DMS114 treated with DMSO at 0.1 percent for 48 hours (cell line): Measurements from ENCODE around the gene FXR1.
"Not testable (repeated sequence)": the region's sequence is repeated elsewhere in the genome, so short reads cannot be mapped to it uniquely, and the experiment has no call there.

Experiments
- DNase-seq: peaks from one replicate; lab custom pipeline; 2025; ENCODE audit not compliant: unreplicated experiment; lab: John Stamatoyannopoulos, UW

FXR1 gene

DNA sequence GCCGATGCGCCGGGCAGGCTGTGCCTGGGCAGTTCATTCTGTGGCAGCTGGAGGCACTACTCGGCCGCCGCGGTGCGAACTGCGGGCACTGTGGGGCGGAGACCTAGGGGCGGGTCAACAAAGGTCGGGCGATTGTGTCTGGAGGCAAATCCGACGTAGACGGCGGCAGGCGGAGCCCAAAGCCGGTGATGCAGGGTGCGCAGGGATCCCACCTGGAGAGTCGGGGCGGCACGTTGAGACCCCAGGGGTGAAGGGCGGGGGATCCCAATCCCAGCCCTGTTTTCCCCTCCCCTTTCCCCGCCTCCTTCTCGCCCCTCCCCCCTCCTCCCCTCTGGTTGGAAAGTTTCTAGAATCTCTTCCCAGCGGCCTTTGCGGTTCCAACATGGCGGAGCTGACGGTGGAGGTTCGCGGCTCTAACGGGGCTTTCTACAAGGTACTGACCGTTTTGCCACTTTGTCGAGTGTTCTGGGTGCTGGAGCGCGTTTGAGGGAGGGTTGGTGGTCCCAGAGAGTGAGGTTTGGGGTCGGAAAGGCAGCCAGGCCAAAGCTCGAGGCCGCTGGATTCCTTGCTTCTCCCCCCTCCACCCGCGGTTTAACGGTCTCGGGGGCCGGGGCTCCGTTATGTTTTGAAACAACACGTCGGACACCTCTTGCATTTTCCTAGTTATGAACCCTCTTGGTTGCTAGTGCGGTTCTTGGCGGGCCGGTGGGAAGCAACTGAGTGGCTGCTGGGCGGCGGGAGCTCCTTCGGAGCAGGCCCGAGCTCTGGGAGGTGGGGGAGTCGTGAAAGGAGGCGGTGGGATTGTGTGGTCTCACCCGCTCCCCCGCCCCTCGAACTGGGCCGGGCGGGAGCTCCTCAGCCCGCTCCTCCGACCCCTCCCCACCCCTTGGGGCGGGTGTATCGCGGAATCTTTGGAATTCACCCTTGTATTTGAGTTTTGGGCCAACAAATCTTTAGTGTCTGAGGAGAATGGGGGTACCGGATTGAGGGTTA is at the start of gene FXR1:
Gene FXR1 (plus strand): TSS at position 367 of the 993 bp plus-strand sequence. CDS start 16 bp downstream, at position 383.
- peak; percentile 70 for DNase-seq

DNA sequence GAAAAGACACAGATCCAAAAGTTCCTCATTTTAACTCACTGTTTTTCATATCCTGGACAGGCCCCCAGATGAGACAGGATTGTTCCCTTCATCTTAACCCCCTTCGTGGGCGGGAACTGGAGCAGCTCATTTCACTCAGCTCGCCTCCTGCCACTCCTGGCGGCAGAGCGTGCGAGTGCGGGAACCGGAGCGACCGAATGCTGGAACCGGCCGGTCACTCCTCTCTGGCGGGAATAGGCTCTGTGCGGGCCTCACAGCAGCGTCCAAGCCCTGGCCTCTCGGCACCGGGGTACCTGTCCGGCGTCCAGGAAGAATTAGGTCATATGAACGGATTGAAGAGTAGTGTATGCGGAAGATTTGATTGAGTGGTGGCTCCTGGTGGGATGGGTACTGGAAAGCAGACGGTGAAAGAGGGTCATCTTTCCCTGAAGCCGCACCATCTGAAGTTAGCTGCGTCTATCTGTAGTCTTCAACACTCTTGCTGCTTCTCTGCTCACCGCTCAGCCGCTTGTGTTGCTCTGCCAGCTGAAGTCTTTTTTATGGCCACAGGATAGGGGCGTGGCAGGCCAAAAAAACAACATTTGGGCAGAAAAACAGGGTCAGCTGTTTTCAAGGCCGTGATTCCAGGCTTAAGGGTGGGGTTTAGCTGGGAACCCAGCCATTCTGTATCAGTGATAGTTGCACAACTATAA is 42.3 kb upstream of the FXR1 start:
- no peak for DNase-seq

DNA sequence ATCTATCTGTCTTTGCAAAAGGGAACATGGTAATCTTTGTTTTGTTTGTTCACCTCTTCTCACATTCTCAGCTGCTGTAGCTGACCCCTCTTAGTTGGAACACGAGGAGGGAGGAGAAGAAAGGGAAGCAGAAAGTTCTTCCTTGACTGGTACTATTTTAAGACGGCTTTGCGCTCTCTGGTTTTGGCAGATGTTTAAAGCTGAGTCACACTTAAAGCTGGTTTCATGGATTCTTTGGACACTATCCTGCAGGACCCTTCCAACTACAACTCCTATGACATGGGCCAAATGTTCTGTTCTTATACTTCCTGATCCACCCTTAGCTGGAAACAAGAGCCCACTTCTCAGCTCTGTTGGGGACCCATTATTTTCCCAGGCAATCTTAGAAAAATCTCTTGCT is 40.6 kb upstream of the FXR1 start:
- DNase-seq = no peak

DNA sequence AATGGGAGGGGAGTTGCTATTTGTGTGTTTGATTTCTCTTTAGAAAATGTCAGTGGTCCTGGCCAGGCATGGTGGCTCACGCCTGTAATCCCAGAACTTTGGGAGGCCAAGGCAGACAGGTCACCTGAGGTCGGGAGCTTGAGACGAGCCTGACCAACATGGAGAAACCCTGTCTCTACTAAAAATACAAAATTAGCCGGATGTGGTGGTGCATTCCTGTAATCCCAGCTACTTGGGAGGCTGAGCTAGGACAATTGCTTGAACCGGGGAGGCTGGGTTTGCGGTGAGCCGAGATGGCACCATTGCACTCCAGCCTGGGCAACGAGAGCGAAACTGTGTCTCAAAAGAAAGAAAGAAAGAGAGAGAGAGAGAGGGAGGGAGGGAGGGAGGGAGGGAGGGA is 40.0 kb upstream of the FXR1 start:
- DNase-seq = not testable (repeated sequence)

DNA sequence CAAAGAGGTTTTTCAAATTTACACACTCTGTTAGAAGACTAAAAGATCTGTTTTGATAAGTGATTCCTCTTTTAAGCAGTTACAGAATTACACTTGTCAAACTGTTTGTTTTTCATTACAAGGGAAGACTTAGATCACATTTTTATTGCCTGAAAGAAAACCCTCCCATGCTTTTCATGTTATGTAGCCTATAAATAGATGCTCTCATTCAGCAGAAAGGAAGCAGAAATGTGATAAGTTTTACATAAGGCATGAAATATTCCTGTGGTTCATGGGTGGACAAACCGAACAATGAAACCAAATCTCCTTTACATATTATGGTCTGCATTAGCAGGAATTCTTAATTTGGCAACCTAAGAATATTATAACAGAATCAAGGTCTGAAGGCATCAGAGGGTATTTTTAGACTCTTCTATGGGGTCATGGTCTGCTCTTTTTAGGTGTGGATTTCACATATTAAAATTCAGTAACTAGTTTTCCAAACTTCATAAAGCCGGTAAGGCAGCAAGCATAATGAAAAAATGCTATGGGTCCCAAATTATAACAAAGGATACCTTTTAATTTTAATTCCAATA is 37.3 kb upstream of the FXR1 start:
- DNase-seq = no peak

DNA sequence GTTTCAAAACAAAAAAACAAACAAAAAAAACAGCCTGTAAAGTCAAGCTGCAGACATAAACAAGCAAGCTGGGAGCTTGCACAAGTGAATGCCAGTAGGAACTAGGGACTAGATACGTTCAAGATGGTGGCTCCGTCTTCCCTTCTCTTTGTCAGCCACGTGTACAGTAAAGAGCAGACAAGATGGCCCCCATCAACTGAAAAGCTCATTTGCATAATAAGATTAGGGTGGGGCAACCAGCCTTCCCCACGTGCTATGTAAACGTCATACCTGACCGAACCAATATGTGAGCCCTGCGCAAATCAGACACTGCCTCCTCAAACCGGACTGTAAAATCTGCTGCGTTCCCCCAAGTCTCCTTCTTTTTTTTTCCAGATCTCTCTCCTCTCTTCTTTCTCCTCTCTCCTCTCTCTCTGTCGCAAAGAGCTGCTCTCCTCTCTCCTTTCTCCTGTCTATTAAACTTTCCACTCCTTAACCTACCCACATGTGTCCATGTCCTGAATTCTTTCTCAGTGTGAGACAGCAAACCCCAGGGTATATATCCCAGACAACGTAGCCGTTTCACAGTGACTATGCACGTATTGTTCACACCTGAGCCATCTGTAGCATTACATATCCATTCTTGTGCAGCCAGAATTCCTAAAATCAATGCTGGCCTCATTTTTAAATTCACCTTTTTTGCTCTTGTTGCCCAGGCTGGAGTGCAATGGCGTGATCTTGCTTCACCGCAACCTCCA is 31.2 kb upstream of the FXR1 start:
- no peak for DNase-seq

DNA sequence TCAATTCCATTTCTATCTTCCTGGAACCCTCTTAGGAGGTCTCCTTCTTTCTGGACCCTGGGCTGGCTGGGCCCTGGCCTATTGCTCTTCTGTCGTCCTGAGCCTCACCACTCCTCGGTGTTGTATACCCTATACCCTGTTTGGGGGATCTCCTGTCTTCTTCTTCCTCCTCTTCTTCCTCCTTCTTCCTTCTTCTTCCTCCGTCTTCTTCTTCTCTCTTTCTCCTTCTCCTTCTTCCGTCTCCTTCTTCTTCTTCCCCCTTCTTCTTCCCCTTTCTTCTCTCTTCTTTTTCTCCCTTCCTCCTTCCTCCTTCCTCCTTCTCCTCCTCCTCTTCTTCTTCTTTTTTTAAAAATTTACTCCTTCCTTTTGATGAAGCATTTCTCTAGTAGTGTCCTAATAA is 30.4 kb upstream of the FXR1 start:
- DNase-seq = no peak

DNA sequence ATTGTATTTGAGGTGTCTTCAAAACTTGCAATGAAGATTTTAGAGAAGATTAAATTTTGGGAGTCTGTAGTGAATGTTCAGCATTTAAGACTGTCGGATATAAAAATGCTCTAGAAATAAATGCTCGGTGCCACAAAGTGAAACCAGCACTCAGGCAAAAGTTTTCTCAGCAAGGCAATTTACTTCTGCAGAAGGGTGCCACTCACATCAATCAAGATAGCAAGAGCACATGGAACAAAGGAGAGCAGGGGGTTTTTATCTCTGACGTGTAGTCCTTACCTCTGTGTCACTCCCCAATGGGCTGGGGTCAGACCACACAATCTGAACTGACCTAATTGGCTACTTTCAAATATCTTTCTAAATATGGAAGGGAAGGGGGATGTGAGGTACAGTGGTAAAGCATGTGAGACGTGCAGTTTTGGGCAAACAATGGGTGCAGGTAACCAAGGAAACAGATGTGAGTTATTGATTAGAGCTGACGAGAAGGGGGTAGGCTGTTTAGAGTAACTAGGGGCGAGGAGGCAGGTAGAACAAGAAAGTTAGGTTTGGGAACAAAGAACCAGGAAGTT is 23.4 kb upstream of the FXR1 start:
- DNase-seq = no peak

DNA sequence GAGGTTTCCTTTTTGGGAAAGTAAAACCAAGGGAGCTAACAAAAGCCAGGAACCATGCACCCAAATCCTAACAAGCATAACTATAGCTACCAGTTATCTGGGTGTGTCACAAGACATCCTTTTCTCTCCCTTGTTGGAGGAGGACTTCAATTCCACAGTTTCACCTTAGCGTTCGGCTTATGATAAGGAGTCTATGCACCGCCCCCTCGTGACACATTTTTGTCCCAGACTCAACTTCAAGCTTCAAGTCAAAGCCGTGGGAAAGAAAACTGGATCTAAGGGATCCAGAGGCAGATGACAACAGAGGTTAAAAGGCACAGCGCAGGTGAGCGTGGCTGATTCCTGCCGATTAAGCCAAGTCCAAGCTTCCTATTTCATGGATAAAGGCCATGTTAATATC is 13.9 kb upstream of the FXR1 start:
- DNase-seq = no peak

DNA sequence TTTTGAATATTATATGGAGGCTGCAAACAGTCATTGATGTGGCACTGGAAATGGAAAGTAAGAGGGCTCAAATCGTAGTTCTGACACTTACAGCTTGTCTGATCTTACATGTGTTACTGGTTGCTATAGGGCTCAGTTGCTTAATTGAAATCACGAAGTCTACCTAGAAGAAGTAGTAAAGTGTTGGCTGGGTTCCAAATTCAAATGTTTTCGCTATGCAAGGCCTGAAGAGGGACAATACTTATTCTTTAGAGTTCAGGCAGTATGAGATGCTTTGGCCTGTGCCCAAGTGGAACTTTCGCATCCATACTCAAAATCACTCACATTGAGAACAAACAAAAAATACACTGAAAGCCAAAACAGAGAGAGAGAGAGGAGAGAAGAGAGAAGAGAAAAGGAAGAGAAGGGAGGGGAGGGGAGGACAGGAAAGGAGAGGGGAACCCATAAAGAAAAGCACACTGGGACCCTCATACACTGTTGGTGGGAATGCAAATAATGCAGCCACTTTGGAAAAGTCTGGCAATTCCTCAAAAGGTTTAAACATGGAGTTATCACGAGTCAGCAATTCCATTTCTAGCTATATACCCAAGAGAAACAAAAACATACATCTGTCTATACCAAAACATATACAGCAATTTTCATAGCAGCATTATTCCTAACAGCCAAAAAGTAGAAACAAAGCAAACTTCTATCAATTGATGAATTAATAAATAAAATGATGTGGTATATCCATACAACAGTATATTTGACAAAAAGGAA is 2.9 kb upstream of the FXR1 start:
- DNase-seq = no peak

DNA sequence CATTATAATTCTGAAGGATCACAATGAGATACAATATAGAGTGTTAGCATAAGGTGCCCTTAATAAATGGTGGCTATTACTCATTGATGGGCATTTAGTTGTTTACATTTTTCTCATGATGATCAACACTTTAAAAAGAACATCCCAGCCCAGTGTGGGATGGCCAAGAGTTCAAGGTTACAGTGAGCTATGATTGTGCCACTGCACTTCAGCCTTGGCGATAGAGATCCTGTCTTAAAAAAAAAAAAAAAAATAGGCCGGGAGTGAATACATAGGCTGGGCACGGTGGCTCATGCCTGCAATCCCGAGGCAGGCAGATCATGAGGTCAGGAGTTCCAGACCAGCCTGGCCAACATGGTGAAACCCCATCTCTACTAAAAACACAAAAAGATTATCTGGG is 1.6 kb upstream of the FXR1 start:
- no peak for DNase-seq

DNA sequence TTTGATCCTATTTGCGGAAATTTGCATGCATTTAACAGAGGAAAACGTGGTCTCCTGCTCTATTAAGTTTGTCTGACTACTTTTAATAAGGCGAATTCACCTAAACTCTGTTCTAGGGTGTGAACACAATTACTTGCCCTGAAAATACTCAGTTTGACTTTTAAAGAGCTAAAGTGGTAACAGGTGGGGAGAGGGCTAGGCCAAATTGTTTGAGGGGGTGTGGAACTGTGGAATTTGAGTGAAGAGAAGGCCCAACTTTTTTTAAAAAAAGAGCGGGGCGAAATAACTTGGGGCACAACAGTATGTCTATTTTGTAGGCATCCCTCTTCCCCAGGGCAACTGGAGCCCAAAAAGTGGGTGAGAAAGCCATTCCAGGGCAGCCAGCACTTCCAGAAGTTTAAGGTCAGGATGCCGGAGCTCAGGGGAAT is 580 bp upstream of the FXR1 start:
- DNase-seq = no peak

DNA sequence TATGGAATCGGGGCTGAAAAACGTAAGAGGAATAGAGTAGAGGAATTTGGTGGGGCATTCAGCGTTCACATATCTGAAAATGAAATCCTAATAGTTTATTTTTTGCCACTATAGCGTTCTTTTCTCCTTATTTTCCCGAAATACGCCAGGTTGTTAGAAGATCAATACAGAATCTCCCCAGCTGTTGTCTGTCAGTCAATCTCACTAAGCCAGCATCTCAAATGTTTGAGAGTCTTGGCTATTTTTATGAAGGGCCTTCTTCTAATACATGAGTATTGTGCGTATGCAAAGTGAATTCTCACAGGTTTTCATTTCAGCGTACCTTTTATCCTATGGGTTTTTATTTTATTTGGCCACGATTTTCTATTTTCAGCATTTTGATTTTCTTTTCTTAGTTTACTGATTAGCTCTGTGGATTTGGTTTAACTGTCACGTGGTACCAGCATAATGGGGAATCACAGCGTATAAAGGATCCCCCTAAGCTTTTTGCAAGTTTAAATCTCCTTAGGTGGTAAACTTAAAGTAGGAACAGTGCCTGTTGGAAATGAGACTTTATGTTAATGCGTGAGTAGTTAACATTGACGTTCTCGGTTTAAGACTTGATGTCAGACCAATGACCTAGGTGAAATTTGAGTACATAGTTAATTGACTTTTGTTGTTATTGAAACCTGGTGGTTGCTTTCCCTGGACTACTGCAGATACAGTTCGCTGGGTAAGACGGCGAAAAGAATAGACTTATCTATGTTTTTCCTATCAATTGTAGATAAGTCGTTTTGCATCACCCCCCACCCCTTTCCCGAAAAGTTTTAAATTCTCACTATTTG is 1.3 kb downstream of the FXR1 start:
- DNase-seq = no peak

DNA sequence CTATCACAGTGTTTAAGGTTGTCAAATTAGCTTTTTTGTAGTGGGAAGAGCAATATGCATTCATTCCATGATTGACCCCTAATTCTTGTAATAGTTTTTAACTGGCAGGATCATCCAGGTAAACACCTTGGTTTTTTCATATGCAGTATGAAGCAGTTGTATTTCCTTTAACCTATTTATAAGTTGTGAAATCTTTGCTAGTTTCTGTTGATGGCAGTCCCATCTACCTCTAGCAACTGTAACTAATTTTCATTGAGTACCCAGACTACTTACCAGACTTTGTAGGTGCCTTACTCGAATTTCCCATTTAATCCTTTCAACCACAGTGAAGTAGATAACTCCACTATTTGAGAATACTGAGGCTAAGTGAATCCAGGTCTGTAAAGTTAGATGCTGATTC is 6.1 kb downstream of the FXR1 start:
- DNase-seq = no peak

DNA sequence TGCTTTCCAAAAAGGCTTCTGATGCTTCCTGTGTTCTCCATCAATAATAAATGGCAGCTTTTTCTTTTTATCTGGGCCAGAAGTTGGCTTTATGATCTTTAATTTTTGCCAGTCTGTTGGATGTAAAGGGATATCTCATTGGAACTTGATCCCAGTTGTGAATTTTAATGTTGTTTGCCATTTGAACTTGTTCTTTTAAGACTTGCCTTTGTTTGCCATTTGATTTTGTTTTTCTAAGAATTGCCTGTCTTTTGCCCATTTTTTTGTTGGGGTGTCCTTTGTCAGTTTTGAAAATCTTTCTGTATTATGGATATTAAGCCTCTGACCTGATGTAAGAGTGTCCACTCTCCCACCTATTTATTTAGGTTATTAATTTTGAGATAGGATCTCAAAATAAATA is 9.8 kb downstream of the FXR1 start:
- DNase-seq = no peak

DNA sequence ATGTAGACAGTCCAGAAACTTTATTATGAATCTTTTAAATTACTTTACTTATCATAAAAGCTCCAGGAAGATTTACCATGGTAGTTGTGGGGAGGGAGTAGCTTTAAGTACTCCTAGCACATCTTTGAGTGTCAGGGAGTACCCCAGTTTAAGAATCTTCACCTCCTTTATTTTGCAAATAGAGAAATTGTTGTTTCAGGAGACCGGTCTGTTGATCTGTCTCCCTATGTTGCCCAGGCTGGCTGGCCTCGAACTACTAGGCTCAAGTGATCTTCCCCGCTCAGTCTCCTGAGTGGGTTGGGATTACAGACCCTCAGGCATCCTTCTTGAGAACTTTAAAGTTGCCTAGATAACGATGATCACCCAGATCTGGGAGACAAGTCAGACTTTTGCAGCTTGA is 11.1 kb downstream of the FXR1 start:
- no peak for DNase-seq

DNA sequence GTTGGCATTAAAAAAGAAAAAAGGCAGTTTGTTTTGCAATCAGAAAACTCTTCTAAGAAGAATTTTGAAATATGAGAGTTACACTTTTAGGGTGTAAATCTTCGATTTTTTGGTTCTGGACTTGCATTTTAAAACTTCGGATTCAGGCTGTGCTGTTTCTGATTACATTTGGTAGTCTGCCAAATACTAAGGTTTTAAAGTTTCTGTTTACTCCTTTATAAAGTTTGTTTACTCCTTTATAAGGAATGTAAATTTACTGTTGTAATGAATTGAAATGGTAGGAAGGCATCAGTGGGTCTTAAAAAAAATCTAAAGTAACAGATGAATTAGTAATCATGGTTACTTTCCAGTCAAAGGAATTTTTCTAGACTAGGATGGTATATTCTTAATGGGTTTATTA is 14.1 kb downstream of the FXR1 start:
- no peak for DNase-seq

DNA sequence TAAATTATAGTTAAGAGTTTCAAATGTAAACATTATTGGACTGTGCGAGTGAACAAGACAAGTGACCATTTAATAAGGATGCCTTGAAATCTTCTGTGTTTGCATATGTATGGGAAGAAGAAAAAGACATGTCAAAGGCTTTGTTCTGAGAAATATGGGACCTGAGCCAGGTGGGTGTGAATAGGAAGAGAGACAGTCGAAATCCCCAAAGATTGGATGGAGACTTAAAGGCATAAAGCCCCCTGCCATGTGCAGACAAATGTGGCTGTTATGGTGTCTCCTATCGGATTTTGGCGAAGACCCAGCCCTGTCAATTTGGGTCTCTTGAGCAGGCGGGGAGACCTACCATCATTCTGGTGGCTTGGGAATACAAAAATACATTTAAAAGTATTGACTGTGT is 16.9 kb downstream of the FXR1 start:
- no peak for DNase-seq

DNA sequence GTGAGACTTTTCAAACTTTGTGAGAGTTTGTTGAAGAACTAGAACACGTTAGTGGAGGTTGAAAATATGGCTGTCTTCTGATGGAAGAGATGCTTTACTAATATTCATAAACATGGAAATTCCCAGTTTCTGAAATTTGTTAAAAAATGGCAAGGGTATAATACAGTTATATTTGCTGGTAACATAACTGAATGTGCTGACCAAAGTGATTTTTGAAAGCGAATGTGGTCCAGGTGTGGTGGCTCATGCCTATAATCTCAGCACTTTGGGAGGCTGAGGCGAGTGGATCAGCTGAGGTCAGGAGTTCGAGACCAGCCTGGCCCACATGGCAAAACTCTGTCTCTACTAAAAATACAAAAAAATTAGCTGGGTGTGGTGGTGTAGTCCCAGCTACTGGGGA is 18.1 kb downstream of the FXR1 start:
- no peak for DNase-seq
